ENCODE data around the gene HOXA2.

The HOXA2 gene

GRCh38 chr7:27097686-27098577, 4.6 kb downstream of the HOXA2 start:
- no peak for DNase-seq

- DNase-seq, result no peak
These were observed 5.5 kb downstream of the HOXA2 start for GRCh38 chr7:27096768-27097514.

- DNase-seq, result no peak
These were observed 6.4 kb downstream of the HOXA2 start, which contains the start of gene HOXA1 for GRCh38 chr7:27095897-27096767. HOXA1 (minus strand) TSS chr7:27096000; CDS start chr7:27095912, 88 bp downstream.

- DNase-seq, result no peak
These were observed 7.2 kb downstream of the HOXA2 start for GRCh38 chr7:27095050-27095896.

- DNase-seq, result no peak
These were observed 8.0 kb downstream of the HOXA2 start for GRCh38 chr7:27094304-27095049.

GRCh38 chr7:27093184-27093895, 9.1 kb downstream of the HOXA2 start:
- no peak for DNase-seq

- no peak for DNase-seq
These were observed 9.7 kb downstream of the HOXA2 start for GRCh38 chr7:27092819-27093110.

GRCh38 chr7:27091941-27092818, 10.3 kb downstream of the HOXA2 start:
- DNase-seq, result no peak

GRCh38 chr7:27091105-27091504, 11.4 kb downstream of the HOXA2 start:
- DNase-seq, result no peak

GRCh38 chr7:27088002-27088922, 14.2 kb downstream of the HOXA2 start:
- no peak for DNase-seq

- no peak for DNase-seq
These were observed 18.8 kb downstream of the HOXA2 start for GRCh38 chr7:27083646-27084045.

GRCh38 chr7:27082171-27082570, 20.3 kb downstream of the HOXA2 start:
- DNase-seq, result no peak

- DNase-seq, result no peak
These were observed 21.5 kb downstream of the HOXA2 start for GRCh38 chr7:27080844-27081436.

GRCh38 chr7:27079234-27079975, 23.1 kb downstream of the HOXA2 start:
- no peak for DNase-seq

GRCh38 chr7:27078616-27079233, 23.8 kb downstream of the HOXA2 start:
- DNase-seq, result no peak

- DNase-seq, result no peak
These were observed 29.4 kb downstream of the HOXA2 start for GRCh38 chr7:27073076-27073475.

All from cortex of kidney (tissue), 1 donor.